NCI-H187 (cell line): ENCODE data around the gene MEGF6.

Experiments used
- DNase-seq, 2 experiments: peaks; one replicate each; lab custom pipeline; 2025; lab: John Stamatoyannopoulos, UW

MEGF6 gene

DNA sequence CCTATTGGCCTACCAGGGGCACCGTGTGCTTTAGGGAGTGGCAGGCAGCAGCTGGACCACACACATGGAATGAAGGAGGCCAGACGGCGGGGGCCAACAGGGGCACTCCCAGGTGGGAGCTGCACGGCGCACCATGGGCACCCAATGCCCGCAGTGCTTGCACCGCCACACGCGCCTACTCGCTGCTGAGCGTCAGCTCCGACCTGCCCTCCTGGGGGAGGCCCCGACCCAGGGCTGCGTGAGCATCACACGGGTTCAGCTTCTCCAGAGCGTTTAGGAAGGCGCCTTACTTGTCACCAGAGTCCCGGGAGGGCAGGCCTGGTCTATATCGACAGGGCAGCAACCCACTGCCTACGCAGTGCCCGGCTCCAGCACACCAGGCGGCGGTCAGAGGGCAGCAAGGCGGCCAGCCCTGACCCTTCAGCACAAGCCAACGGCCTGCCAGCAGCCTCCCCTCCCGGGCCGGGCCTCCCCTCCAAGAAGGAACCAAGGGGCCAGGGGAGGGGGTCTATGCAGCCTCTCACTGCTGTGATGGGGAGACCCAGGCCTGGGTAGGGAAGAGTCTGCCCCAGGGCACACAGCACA lies 91.9 kb downstream of the MEGF6 start:
- DNase-seq, result no peak

GRCh38 chr1:3518756-3519155 lies 92.6 kb downstream of the MEGF6 start:
- DNase-seq, result no peak

DNA sequence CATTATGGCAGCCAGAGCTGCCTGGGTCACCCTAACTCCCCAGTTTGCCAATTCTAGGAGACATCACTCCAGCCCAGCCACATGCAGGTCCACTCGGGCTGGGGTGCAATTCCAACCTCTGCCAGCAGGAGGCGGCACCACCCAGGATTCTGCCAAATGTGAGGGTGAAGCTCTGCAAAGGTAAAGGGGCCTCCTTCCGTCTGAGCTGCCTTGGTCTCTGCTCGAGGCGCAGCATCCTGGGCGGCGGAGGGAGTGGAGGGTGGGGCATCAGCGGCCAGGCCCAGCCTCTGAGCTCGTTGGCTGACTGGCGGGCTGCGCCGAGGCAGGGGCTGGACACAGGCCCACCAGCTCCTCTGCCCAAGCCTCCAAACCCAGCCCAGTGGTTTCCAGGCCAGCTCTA lies 93.1 kb downstream of the MEGF6 start:
- DNase-seq, result no peak

GRCh38 chr1:3516911-3517675 lies 94.2 kb downstream of the MEGF6 start:
- no peak for DNase-seq

DNA sequence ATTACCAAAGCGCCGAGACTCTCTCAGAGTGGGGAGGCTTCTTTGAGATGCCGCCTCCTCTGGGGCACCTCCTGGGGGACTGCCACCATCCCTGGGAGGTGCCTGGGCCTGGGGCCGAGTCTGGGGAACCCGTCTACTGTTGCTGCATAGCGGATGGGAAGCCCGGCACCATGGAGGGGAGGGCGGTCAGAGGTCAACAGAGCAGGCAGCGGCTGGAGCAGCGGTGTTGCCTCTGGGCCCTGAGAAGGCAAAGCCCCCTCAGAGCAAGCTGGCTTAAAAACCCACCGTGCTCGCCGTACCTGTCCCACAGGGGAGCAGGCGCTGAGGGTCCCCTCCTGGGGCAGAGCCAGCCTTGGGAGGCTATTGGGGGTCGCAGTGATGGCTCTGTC lies 94.8 kb downstream of the MEGF6 start:
- no peak for DNase-seq

- DNase-seq, result no peak
Measured at GRCh38 chr1:3515774-3516480, 95.4 kb downstream of the MEGF6 start.

DNA sequence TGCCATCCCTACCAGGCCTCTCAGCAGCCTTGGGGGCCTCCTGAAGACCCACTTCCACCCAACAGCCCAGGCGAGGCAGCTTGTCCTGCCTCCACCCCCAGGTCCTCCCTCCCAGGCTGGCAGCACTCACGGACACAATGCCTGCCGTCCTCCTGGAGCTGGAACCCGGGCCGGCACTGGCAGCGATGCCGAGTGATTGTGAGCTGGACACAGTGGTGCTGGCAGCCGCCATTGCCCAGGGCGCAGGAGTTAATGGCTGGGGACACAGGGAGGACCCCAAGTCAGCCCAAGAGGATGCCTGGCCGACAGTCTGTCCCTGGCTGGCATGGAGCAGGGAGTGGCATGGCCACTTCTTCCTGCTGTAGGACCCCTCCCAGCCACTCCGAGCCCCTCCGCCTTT lies 96.0 kb downstream of the MEGF6 start:
- no peak for DNase-seq

DNA sequence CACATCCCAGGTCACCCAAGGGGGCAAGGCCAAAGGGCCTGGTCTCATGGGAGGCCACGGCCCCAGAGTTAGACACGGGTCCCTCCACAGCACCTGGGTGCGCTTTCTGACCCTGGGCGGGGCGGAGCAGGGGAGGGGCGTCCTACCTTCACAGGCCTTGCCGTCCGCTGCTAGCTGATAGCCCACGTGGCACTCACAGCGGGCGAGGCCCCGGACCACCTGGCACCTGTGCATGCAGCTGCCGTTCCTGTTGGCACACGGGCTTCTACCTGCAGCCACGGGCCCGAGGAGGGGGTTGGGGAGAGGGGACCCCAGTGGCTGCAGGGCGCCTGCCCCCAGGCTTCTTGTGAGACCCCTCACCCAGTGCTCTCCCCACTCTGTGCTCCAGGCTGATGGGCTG lies 96.9 kb downstream of the MEGF6 start:
- DNase-seq, result no peak

GRCh38 chr1:3511856-3512255 lies 99.5 kb downstream of the MEGF6 start:
- DNase-seq, result no peak

GRCh38 chr1:3511306-3511705 lies 100.0 kb downstream of the MEGF6 start:
- DNase-seq, result no peak

- no peak for DNase-seq
Measured at GRCh38 chr1:3510956-3511250, 100.4 kb downstream of the MEGF6 start.

- DNase-seq, result no peak
Measured at GRCh38 chr1:3510136-3510955, 101.0 kb downstream of the MEGF6 start.

GRCh38 chr1:3509721-3510120 lies 101.6 kb downstream of the MEGF6 start:
- no peak for DNase-seq

DNA sequence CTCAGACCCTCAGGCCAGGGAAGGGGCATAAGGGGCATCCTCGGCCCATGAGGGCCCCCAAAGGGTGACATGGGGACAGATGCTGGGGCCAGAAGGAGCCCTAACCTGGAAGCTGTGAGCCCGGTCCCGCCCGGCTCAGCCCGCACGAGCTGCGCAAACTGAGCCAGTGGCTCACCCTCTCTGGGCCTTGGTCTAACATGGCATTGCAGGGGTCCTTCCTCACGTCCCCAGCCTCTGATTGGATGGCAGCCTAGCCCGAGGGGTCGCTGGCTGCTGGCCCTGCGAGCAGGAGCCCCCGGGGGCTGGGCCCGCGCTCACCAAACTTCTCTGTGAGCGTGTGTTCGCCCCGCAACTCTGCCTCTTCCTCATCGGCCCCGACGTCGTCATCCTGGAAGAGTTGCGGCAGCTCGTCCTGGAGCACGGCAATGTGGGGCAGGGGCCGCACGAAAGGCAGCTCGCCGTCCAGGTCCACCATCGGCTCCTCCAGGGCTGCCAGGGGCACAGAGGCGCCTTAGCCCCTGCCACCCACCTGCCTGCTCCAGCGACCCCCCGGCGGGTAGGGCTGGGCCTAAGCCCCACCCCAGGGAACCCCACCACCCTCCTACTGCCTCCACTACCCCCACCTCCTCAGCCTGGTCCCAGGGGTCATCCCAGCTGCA lies 102.4 kb downstream of the MEGF6 start:
- no peak for DNase-seq

GRCh38 chr1:3507636-3508275 lies 103.6 kb downstream of the MEGF6 start:
- no peak for DNase-seq

GRCh38 chr1:3506943-3507342 lies 104.4 kb downstream of the MEGF6 start:
- no peak for DNase-seq

DNA sequence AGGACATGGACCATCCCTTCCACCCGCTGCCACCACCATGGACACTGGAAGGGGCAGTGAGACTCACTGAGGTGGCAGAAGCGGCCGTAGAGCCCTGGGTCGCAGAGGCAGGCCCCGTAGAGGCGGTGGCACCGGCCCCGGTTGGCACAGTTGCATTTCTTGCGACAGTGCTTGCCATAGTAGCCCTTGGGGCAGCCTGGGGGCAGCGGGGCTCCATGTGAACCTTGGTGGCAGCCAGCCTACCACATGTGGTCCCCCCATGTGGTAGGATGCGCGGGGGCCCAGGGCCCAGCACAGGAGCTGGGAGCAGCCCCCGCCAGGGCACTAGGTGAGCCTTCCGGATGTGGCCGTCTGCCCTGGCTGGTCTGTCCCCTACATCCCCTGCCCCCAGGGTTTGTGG lies 105.3 kb downstream of the MEGF6 start:
- no peak for DNase-seq

- no peak for DNase-seq
Measured at GRCh38 chr1:3505161-3505560, 106.1 kb downstream of the MEGF6 start.

GRCh38 chr1:3504822-3505153 lies 106.5 kb downstream of the MEGF6 start:
- DNase-seq, result no peak

GRCh38 chr1:3504151-3504821 lies 107.0 kb downstream of the MEGF6 start:
- no peak for DNase-seq

GRCh38 chr1:3503525-3503886 lies 107.8 kb downstream of the MEGF6 start:
- no peak for DNase-seq
